PC-3 (cell line): ENCODE measurements around the gene SCCPDH.
"Not testable (repeated sequence)": the region's sequence is repeated elsewhere in the genome, so short reads cannot be mapped to it uniquely, and the experiment has no call there.

ENCODE experiments used
- CTCF ChIP-seq: fragments of 300-600 bp; sonication (generic); conservative IDR thresholded peaks from 2 replicates; pipeline ENCODE4 v1.5.1; 2017; ENCODE audit warnings: antibody characterized with exemption, low read depth, mild to moderate bottlenecking, low read length
- EZH2 ChIP-seq: fragments of 300-600 bp; sonication (generic); IDR thresholded peaks from one replicate; pipeline ENCODE4 v1.6.1; 2017; ENCODE audit warnings: antibody characterized with exemption, mild to moderate bottlenecking, low read length; ENCODE audit not compliant: unreplicated experiment
- EZH2phosphoT487 ChIP-seq: fragments of 300-600 bp; sonication (generic); IDR thresholded peaks from 2 replicates; pipeline ENCODE4 v1.6.1; 2018; ENCODE audit warnings: mild to moderate bottlenecking, antibody characterized with exemption, low read length, borderline replicate concordance

DNA sequence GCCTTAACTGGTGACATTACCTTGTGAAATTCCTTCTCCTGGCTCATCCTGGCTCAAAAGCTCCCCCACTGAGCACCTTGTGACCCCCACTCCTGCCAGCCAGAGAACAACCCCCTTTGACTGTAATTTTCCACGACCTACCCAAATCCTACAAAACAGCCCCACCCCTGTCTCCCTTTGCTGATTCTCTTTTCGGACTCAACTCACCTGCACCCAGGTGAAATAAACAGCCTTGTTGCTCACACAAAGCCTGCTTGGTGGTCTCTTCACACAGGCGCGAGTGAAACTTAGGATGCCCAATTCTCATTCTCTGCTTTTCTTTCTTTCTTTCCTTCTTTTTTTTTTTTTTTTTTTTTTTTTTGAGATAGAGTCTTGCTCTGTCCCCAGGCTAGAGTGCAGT lies 89.1 kb downstream of the SCCPDH start:
- TF ChIP-seq CTCF, EZH2, EZH2phosphoT487: not testable (repeated sequence)
